DND-41 (cell line): Measurements from ENCODE around the gene JARID2.

Experiments
- ATAC-seq: fragments of 200-7000 bp; cut with Tn5 transposase; 3 replicates; pipeline ENCODE4 v1.9.1; 2021; ENCODE audit warnings: low read depth; ENCODE audit not compliant: insufficient read depth
- DNase-seq: peaks from one replicate; pipeline ENCODE4 v3.0.0-alpha.2; 2020
- H2AFZ ChIP-seq: 2 replicates; pipeline ENCODE4 v1.6.0; 2012; ENCODE audit warnings: low read depth, low read length
- H3K27ac ChIP-seq: 2 replicates; pipeline ENCODE4 v1.5.1; 2012; ENCODE audit warnings: low read length, inconsistent platforms
- H3K27me3 ChIP-seq: fragments of 200-600 bp; sonication (generic); 2 replicates; pipeline ENCODE4 v1.6.0; 2012; ENCODE audit warnings: low read length, mild to moderate bottlenecking, inconsistent platforms; ENCODE audit not compliant: insufficient read depth, poor library complexity
- H3K36me3 ChIP-seq: 2 replicates; pipeline ENCODE4 v1.5.1; 2012; ENCODE audit warnings: low read length, inconsistent platforms; ENCODE audit not compliant: insufficient read depth
- H3K4me1 ChIP-seq: 2 replicates; pipeline ENCODE4 v1.5.1; 2012; ENCODE audit warnings: mild to moderate bottlenecking, low read length; ENCODE audit not compliant: insufficient read depth
- H3K4me2 ChIP-seq: 2 replicates; pipeline ENCODE4 v1.6.0; 2012; ENCODE audit warnings: mild to moderate bottlenecking, moderate library complexity, low read length, inconsistent platforms; ENCODE audit not compliant: insufficient read depth
- H3K4me3 ChIP-seq, 2 experiments: fragments of 200-600 bp in 1 of 2; shearing (Covaris generic) in 1 of 2; 2 replicates each; pipeline ENCODE4 v1.5.1; 2012 to 2016; ENCODE audit warnings: inconsistent platforms in 2 of 2, low read length in 2 of 2, mild to moderate bottlenecking in 2 of 2, low read depth in 1 of 2, moderate library complexity in 1 of 2
- H3K79me2 ChIP-seq: 2 replicates; pipeline ENCODE4 v1.6.0; 2012; ENCODE audit warnings: low read length, inconsistent platforms; ENCODE audit not compliant: insufficient read depth
- H3K9ac ChIP-seq: 2 replicates; pipeline ENCODE4 v1.6.0; 2012; ENCODE audit warnings: low read depth, mild to moderate bottlenecking, inconsistent platforms, low read length, moderate library complexity
- H3K9me3 ChIP-seq: 2 replicates; pipeline ENCODE4 v1.5.1; 2012; ENCODE audit warnings: low read length, moderate library complexity, mild to moderate bottlenecking, inconsistent platforms; ENCODE audit not compliant: insufficient read depth, severe bottlenecking
- H4K20me1 ChIP-seq: 2 replicates; pipeline ENCODE4 v1.6.0; 2012; ENCODE audit warnings: low read length; ENCODE audit not compliant: insufficient read depth
- CTCF ChIP-seq: IDR thresholded peaks from 2 replicates; pipeline ENCODE4 v1.5.1; 2012; ENCODE audit warnings: borderline replicate concordance, low read length, moderate library complexity, mild to moderate bottlenecking; ENCODE audit not compliant: poor library complexity, severe bottlenecking; ENCODE audit errors: extremely low read depth
- EZH2 ChIP-seq: IDR thresholded peaks from 3 replicates; pipeline ENCODE4 v1.6.1; 2012; ENCODE audit warnings: borderline replicate concordance, low read depth, mild to moderate bottlenecking, moderate library complexity, low read length, inconsistent platforms; ENCODE audit not compliant: severe bottlenecking

The JARID2 gene

GRCh38 chr6:15562977-15563376 is 317.1 kb downstream of the JARID2 start:
- Histone ChIP-seq H3K4me3 (no peak overlapping the region), H3K4me2 (no peak overlapping the region), H4K20me1 (peaks cover 12% of the 10 kb centered on the region; the same call in 1 of the 2 replicates), H3K9ac (no peak overlapping the region), H3K79me2 (peaks cover 29% of the 10 kb centered on the region; the same call in 1 of the 2 replicates), H3K9me3 (no peaks in the 10 kb centered on the region), H3K4me1 (no peaks in the 10 kb centered on the region), H2AFZ (no peak overlapping the region), H3K27me3 (no peaks in the 10 kb centered on the region), H3K27ac (no peak overlapping the region), H3K36me3 (no peaks in the 10 kb centered on the region)
- no peak for ATAC-seq
- TF ChIP-seq CTCF (no peak), EZH2 (no peak)
- no peak for DNase-seq

GRCh38 chr6:15569035-15569995 is 323.4 kb downstream of the JARID2 start:
- TF ChIP-seq EZH2 (no peak), CTCF (no peak)
- Histone ChIP-seq H3K9me3 (no peaks in the 10 kb centered on the region), H3K27ac (peak overlapping the region; percentile 79), H3K79me2 (peaks cover 32% of the 10 kb centered on the region; the same call in 1 of the 2 replicates), H2AFZ (no peak overlapping the region), H4K20me1 (0 out of 2 replicates have a peak, but pooled peaks cover 3% of the 10 kb centered on the region), H3K4me3 (peak overlapping the region in 1 of 2 experiments; percentile 37; a peak in 2 of 4 replicates), H3K36me3 (peaks cover 12% of the 10 kb centered on the region; the same call in 1 of the 2 replicates), H3K27me3 (no peaks in the 10 kb centered on the region), H3K4me1 (peaks cover 20% of the 10 kb centered on the region), H3K4me2 (peak overlapping the region; percentile 51), H3K9ac (peak overlapping the region; percentile 40)
- DNase-seq (peak; percentile 72), ATAC-seq (peak; percentile 95)

GRCh38 chr6:15570171-15570570 is 324.3 kb downstream of the JARID2 start:
- DNase-seq (no peak), ATAC-seq (no peak)
- TF ChIP-seq CTCF = no peak
- no peak for TF ChIP-seq EZH2
- H3K9me3 ChIP-seq = no peaks in the 10 kb centered on the region
- H3K4me2 ChIP-seq = peak overlapping the region; percentile 46
- H2AFZ ChIP-seq = no peak overlapping the region
- H3K27me3 ChIP-seq = no peaks in the 10 kb centered on the region
- 0 out of 2 replicates have a peak, but pooled peaks cover 3% of the 10 kb centered on the region for H4K20me1 ChIP-seq
- peaks cover 20% of the 10 kb centered on the region for H3K4me1 ChIP-seq
- peaks cover 12% of the 10 kb centered on the region; the same call in 1 of the 2 replicates for H3K36me3 ChIP-seq
- H3K27ac ChIP-seq = peak overlapping the region; percentile 75
- H3K79me2 ChIP-seq = peaks cover 26% of the 10 kb centered on the region; the same call in 1 of the 2 replicates
- H3K4me3 ChIP-seq = peak overlapping the region in 1 of 2 experiments; percentile 28; a peak in 2 of 4 replicates
- peak overlapping the region; percentile 26 for H3K9ac ChIP-seq
